ENCODE data around the gene ENAH.
"Not testable (repeated sequence)": the region's sequence is repeated elsewhere in the genome, so short reads cannot be mapped to it uniquely, and the experiment has no call there.

ENAH gene

GRCh38 chr1:225485226-225485625 is 167.7 kb downstream of the ENAH start:
- no peak for DNase-seq

GRCh38 chr1:225484657-225485214 is 168.2 kb downstream of the ENAH start:
- no peak for DNase-seq

- DNase-seq, result no peak
Measured at GRCh38 chr1:225483818-225484656, 168.9 kb downstream of the ENAH start.

- DNase-seq, result no peak
Measured at GRCh38 chr1:225482421-225482950, 170.4 kb downstream of the ENAH start.

- no peak for DNase-seq
Measured at GRCh38 chr1:225481738-225482137, 171.2 kb downstream of the ENAH start.

- DNase-seq, result peak; percentile 53
Measured at GRCh38 chr1:225480825-225481434, 172.0 kb downstream of the ENAH start.

- no peak for DNase-seq
Measured at GRCh38 chr1:225479996-225480720, 172.8 kb downstream of the ENAH start.

GRCh38 chr1:225479341-225479740 is 173.6 kb downstream of the ENAH start:
- no peak for DNase-seq

GRCh38 chr1:225477296-225477911 is 175.5 kb downstream of the ENAH start:
- DNase-seq, result no peak

- no peak for DNase-seq
Measured at GRCh38 chr1:225476538-225476988, 176.4 kb downstream of the ENAH start.

GRCh38 chr1:225476100-225476511 is 176.8 kb downstream of the ENAH start:
- no peak for DNase-seq

GRCh38 chr1:225474986-225475820 is 177.7 kb downstream of the ENAH start:
- DNase-seq, result peak; percentile 70

- DNase-seq, result no peak
Measured at GRCh38 chr1:225474439-225474985, 178.4 kb downstream of the ENAH start.

GRCh38 chr1:225473676-225474438 is 179.1 kb downstream of the ENAH start:
- not testable (repeated sequence) for DNase-seq

GRCh38 chr1:225473266-225473665 is 179.7 kb downstream of the ENAH start:
- DNase-seq, result peak; percentile 55

- no peak for DNase-seq
Measured at GRCh38 chr1:225471453-225472301, 181.2 kb downstream of the ENAH start.

- no peak for DNase-seq
Measured at GRCh38 chr1:225471109-225471452, 181.8 kb downstream of the ENAH start.

- DNase-seq, result no peak
Measured at GRCh38 chr1:225470211-225471108, 182.5 kb downstream of the ENAH start.

GRCh38 chr1:225469051-225469450 is 183.9 kb downstream of the ENAH start:
- DNase-seq, result no peak

Measured in CD4-positive, alpha-beta T cell treated with Interleukin-10 for 1 hour (primary cell).